ENCODE measurements around the gene A1CF.
"Not testable (repeated sequence)": the region's sequence is repeated elsewhere in the genome, so short reads cannot be mapped to it uniquely, and the experiment has no call there.

A1CF gene

GRCh38 chr10:50794490-50794889 lies 90.9 kb downstream of the A1CF start:
- DNase-seq (ENCODE audit: low read depth in 3 of 3) = no peak

DNA sequence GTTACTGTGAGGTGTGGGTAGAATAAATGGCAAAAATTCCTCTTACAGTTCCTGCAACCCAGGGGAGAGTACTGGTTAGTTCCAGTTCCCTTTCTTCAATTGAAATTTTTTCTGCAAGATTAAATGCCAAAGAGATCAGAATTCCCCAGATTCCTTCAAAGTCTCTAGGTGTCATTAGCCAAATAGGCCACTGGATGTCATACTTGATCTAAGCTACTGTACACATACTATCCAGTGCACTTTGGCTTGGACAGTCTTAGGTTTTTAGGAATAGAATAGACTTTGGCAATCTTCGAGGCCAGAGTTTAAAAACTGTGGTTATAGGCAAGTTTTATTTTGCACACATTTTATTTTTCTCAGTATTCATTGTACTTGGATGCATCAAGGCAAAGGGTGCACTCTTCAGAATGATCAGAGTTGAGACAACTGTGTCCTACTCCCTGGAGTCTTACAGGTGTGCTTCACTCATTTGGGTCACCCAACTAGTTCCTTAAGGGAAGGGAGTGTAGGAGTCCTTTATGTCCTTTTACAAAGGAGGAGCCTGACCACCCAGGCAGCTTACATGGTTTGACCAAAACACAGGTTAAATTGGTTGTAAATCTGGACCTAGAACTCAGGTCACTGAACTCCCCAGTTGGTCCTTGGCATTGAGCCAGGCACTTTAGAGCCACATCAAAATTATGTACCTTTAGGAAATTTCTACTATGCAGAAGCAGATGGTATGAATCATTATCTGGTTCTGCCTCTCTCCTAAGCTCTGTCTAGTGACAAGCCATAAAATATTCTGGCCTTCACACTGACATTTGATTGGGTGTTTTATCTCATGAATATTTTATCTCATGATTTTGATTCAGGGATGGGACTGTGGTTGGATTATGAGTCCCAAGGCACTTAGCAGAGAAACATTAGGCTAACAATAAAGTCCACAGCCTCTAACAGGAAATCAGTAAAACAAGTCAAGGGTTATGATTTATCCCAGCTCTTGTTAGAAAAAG lies 96.2 kb downstream of the A1CF start:
- DNase-seq (ENCODE audit: low read depth in 3 of 3) = no peak

GRCh38 chr10:50787962-50788361 lies 97.5 kb downstream of the A1CF start:
- not testable (repeated sequence) for DNase-seq (ENCODE audit: low read depth in 3 of 3)

- not testable (repeated sequence) for DNase-seq (ENCODE audit: low read depth in 3 of 3)
Observed at GRCh38 chr10:50782017-50782416, 103.4 kb downstream of the A1CF start.

DNA sequence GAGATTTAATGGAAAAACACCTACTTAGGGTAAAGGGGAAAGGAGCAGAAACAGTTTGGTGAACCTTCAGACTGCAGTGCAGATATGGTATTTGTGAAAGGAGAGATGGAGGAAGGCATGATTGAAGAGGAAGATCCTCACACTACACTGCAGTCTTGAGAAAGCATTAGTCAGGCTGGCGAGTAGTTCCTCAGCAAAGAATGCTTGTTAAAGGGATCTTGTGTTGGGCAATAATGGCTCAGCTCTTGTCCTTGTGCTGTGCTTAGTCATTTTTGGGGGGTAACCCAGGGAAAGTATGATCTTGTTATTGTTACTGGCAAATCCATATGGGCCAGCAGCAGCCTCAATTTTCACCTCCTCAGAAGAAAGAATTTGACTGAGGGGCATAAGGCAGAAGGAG lies 105.4 kb downstream of the A1CF start:
- not testable (repeated sequence) for DNase-seq (ENCODE audit: low read depth in 3 of 3)

DNA sequence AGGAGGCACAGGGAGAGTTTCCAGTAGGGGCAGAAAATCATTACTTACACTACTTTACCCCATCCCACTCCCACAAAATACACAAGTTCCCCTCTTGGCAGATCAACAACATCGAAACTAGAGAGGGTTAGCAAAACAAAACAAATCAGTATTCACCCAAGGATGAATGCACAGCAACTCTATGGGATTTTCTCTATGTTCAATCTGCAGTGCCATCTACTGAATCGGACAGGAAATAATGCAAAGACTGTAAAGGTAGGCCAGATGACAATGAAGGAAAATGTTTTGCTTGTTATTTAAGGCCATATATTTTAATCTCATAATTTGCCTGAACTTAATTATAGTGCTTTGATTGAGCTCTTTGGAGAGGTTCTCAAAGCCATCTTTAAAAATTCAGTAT lies 110.6 kb downstream of the A1CF start:
- DNase-seq (ENCODE audit: low read depth in 3 of 3) = not testable (repeated sequence)

DNA sequence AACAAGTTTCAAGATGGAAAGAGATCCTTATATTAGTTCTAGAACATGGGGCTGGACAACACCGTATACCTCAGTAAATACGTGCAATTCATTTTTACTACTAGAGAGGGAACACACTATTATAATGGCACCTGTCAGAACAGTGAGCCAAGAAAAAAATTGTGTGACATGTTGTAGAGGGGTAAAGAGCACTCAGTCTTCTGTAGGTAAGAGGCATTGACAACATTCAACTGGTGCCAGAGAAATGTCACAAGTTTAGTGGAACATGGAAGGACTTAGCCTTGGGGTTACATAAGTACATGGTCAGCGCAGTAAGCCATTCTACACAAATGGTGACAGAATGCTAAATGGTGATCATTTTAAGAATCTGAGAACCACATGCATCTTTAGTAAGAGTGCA lies 113.4 kb downstream of the A1CF start:
- DNase-seq (ENCODE audit: low read depth in 3 of 3) = not testable (repeated sequence)

DNA sequence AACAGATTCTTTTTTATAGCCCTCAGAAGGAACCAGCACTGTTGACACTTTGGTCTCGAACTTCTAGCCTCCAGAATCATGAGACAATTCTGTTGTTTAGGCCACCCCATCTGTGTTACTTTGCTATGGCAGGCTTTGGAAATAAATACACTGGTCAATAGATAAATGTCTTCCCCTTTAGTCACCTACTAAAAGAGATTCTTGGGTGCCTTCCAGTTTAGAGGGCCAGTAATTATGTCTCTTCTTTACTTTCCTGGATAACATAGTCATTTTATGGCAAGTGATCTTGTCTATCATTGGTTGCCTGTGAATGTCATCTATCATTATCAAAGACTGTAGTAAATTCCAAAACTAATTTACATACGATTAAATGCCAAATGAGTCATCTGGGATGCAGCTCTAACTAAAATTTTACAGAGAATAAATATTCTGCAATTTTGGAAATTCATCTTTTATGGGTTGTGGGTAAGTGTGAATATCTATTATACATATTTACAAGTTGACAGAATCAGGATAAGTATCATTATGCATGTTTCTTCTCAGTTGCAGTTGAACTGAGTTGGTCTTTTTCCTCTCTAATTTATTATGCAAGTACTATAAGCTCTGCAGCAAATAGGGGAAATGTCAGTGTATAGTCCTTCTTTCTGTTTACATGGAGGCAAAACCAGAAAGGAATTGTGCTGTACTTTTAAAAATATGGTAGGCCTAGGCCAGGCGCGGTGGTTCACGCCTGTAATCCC lies 118.5 kb downstream of the A1CF start:
- DNase-seq (ENCODE audit: low read depth in 3 of 3) = not testable (repeated sequence)
